ENCODE measurements around the gene STARD13.

GRCh38 chr13:33053397-33054066 lies 232.0 kb downstream of the STARD13 start:
- TF ChIP-seq CTCF (IDR thresholded peaks at IDR 0.05) (no peak), EP300 (IDR thresholded peaks at IDR 0.05) (no peak)
